Mammary epithelial cell (primary cell): ENCODE measurements around the gene BEGAIN.

ENCODE experiments used
- CTCF ChIP-seq, 2 donors: IDR thresholded peaks in 1 of 2; conservative IDR thresholded peaks in 1 of 2; 2 replicates each; pipeline ENCODE4 v1.5.1; 2011 to 2012; ENCODE audit warnings: inconsistent platforms in 2 of 2, low read length in 2 of 2, mild to moderate bottlenecking in 2 of 2, control low read depth in 1 of 2, low read depth in 1 of 2; ENCODE audit not compliant: insufficient read depth in 1 of 2; ENCODE audit errors: extremely low read depth in 1 of 2
- EZH2 ChIP-seq: IDR thresholded peaks from 2 replicates; pipeline ENCODE4 v1.6.1; 2012; ENCODE audit warnings: low read length, inconsistent platforms, borderline replicate concordance

GRCh38 chr14:100490252-100490651 lies 97.0 kb downstream of the BEGAIN start:
- no peak for TF ChIP-seq CTCF (conservative IDR thresholded peaks at IDR 0.05 in 1 of 2, IDR thresholded peaks at IDR 0.05 in 1 of 2; ENCODE audit: extremely low read depth in 1 of 2, insufficient read depth in 1 of 2, low read depth in 1 of 2, low read length in 2 of 2)
- no peak for TF ChIP-seq EZH2
